Type B pancreatic cell (in vitro differentiated cells): ENCODE measurements around the gene PLXNA2. TPM values are rescaled to one million over a fixed set of nuclear protein-coding genes. Genes with fewer than 3 reads are reported as not detected.

ENCODE experiments used
- DNase-seq: peaks from one replicate; pipeline ENCODE4 v3.0.0; 2021; ENCODE audit warnings: mixed read lengths; ENCODE audit not compliant: unreplicated experiment; ENCODE audit errors: extremely low spot score
- H3K27ac Mint-ChIP-seq: 2 replicates; pipeline ENCODE4 v1.8.0; 2021; ENCODE audit warnings: mild to moderate bottlenecking, mixed read lengths
- H3K27me3 Mint-ChIP-seq: 2 replicates; pipeline ENCODE4 v1.8.0; 2021; ENCODE audit warnings: mixed read lengths
- H3K36me3 Mint-ChIP-seq: 2 replicates; pipeline ENCODE4 v1.8.0; 2021; ENCODE audit warnings: mixed read lengths
- H3K4me1 Mint-ChIP-seq: one replicate; pipeline ENCODE4 v1.8.0; 2021; ENCODE audit warnings: mixed read lengths; ENCODE audit not compliant: unreplicated experiment
- H3K4me3 Mint-ChIP-seq: 2 replicates; pipeline ENCODE4 v1.8.0; 2021; ENCODE audit warnings: mild to moderate bottlenecking, mixed read lengths
- H3K9me3 Mint-ChIP-seq: 2 replicates; pipeline ENCODE4 v1.8.0; 2021; ENCODE audit warnings: mixed read lengths
- CTCF ChIP-seq: fragments of 200-600 bp; sonication (generic); conservative IDR thresholded peaks from 2 replicates; pipeline ENCODE4 v1.5.0; 2021; ENCODE audit warnings: antibody characterized with exemption, mild to moderate bottlenecking
- total RNA-seq: library from RNA; stranded (reverse); gene quantifications from 2 replicates; pipeline ENCODE4 v1.2.1, GENCODE V29; 2021; ENCODE audit warnings: low replicate concordance

The PLXNA2 gene
- total RNA-seq, 1 donor from 2014 or later: 80.1 TPM

- Mint-ChIP-seq H3K27me3 (peaks cover 43% of the 10 kb centered on the region), H3K9me3 (no peaks in the 10 kb centered on the region), H3K4me3 (no peak overlapping the region), H3K27ac (no peak overlapping the region), H3K4me1 (peaks cover 23% of the 10 kb centered on the region), H3K36me3 (no peaks in the 10 kb centered on the region)
- DNase-seq: no peak
- no peak for TF ChIP-seq CTCF
These were observed 30.9 kb upstream of the PLXNA2 start for GRCh38 chr1:208275083-208275482.

GRCh38 chr1:208273386-208274017 lies 29.3 kb upstream of the PLXNA2 start:
- H3K9me3 Mint-ChIP-seq: no peaks in the 10 kb centered on the region
- H3K27me3 Mint-ChIP-seq: peaks cover 54% of the 10 kb centered on the region

GRCh38 chr1:208272713-208273112 lies 28.5 kb upstream of the PLXNA2 start:
- Mint-ChIP-seq H3K4me3 (no peak overlapping the region), H3K27ac (no peak overlapping the region), H3K4me1 (peaks cover 42% of the 10 kb centered on the region), H3K9me3 (no peaks in the 10 kb centered on the region), H3K27me3 (peaks cover 56% of the 10 kb centered on the region), H3K36me3 (no peaks in the 10 kb centered on the region)
- DNase-seq: no peak
- TF ChIP-seq CTCF: no peak

More at GRCh38 chr1:208273386-208274017, 29.3 kb upstream of the PLXNA2 start:
- H3K27ac Mint-ChIP-seq: no peak overlapping the region
- no peak for TF ChIP-seq CTCF
- DNase-seq: no peak
- H3K36me3 Mint-ChIP-seq: no peaks in the 10 kb centered on the region
- H3K4me3 Mint-ChIP-seq: no peak overlapping the region
- H3K4me1 Mint-ChIP-seq: peaks cover 35% of the 10 kb centered on the region

- no peaks in the 10 kb centered on the region for H3K36me3 Mint-ChIP-seq
- no peak for DNase-seq
- H3K9me3 Mint-ChIP-seq: no peaks in the 10 kb centered on the region
- H3K27ac Mint-ChIP-seq: no peak overlapping the region
- H3K4me3 Mint-ChIP-seq: no peak overlapping the region
- peaks cover 54% of the 10 kb centered on the region for H3K27me3 Mint-ChIP-seq
- H3K4me1 Mint-ChIP-seq: peaks cover 46% of the 10 kb centered on the region
- no peak for TF ChIP-seq CTCF
These were observed 28.1 kb upstream of the PLXNA2 start for GRCh38 chr1:208272311-208272710.

GRCh38 chr1:208271236-208271635 lies 27.1 kb upstream of the PLXNA2 start:
- Mint-ChIP-seq H3K9me3 (no peaks in the 10 kb centered on the region), H3K27me3 (peaks cover 60% of the 10 kb centered on the region), H3K27ac (no peak overlapping the region), H3K36me3 (no peaks in the 10 kb centered on the region), H3K4me3 (no peak overlapping the region), H3K4me1 (peaks cover 48% of the 10 kb centered on the region)
- no peak for TF ChIP-seq CTCF
- DNase-seq: no peak
